ENCODE data around the gene CBLL1.

Gene CBLL1

GRCh38 chr7:107703219-107703618, 40.7 kb upstream of the CBLL1 start:
- no peak overlapping the region for H3K4me3 ChIP-seq (ENCODE audit: control insufficient read depth, low read depth, low read length)
- no peak for DNase-seq (ENCODE audit: low read depth)
- no peak for TF ChIP-seq CTCF (IDR thresholded peaks at IDR 0.05; ENCODE audit: control insufficient read depth, insufficient read depth, low read depth, low read length, missing control alignments)

GRCh38 chr7:107703872-107704271, 40.1 kb upstream of the CBLL1 start:
- TF ChIP-seq CTCF (IDR thresholded peaks at IDR 0.05; ENCODE audit: control insufficient read depth, insufficient read depth, low read depth, low read length, missing control alignments) = no peak
- H3K4me3 ChIP-seq (ENCODE audit: control insufficient read depth, low read depth, low read length) = no peak overlapping the region
- DNase-seq (ENCODE audit: low read depth) = no peak

- TF ChIP-seq CTCF (IDR thresholded peaks at IDR 0.05; ENCODE audit: control insufficient read depth, insufficient read depth, low read depth, low read length, missing control alignments) = no peak
- no peak for DNase-seq (ENCODE audit: low read depth)
- H3K4me3 ChIP-seq (ENCODE audit: control insufficient read depth, low read depth, low read length) = no peak overlapping the region
These were observed 35.0 kb upstream of the CBLL1 start for GRCh38 chr7:107708956-107709355.

- no peak overlapping the region for H3K4me3 ChIP-seq (ENCODE audit: control insufficient read depth, low read depth, low read length)
- TF ChIP-seq CTCF (IDR thresholded peaks at IDR 0.05; ENCODE audit: control insufficient read depth, insufficient read depth, low read depth, low read length, missing control alignments) = no peak
- DNase-seq (ENCODE audit: low read depth) = peak; percentile 43
These were observed 32.6 kb upstream of the CBLL1 start for GRCh38 chr7:107711301-107711700.

GRCh38 chr7:107712025-107712424, 31.9 kb upstream of the CBLL1 start:
- no peak for TF ChIP-seq CTCF (IDR thresholded peaks at IDR 0.05; ENCODE audit: control insufficient read depth, insufficient read depth, low read depth, low read length, missing control alignments)
- DNase-seq (ENCODE audit: low read depth) = no peak
- no peak overlapping the region for H3K4me3 ChIP-seq (ENCODE audit: control insufficient read depth, low read depth, low read length)

GRCh38 chr7:107712896-107713295, 31.0 kb upstream of the CBLL1 start:
- no peak for TF ChIP-seq CTCF (IDR thresholded peaks at IDR 0.05; ENCODE audit: control insufficient read depth, insufficient read depth, low read depth, low read length, missing control alignments)
- no peak overlapping the region for H3K4me3 ChIP-seq (ENCODE audit: control insufficient read depth, low read depth, low read length)
- no peak for DNase-seq (ENCODE audit: low read depth)

GRCh38 chr7:107715531-107715930, 28.4 kb upstream of the CBLL1 start:
- no peak for TF ChIP-seq CTCF (IDR thresholded peaks at IDR 0.05; ENCODE audit: control insufficient read depth, insufficient read depth, low read depth, low read length, missing control alignments)
- no peak overlapping the region for H3K4me3 ChIP-seq (ENCODE audit: control insufficient read depth, low read depth, low read length)
- DNase-seq (ENCODE audit: low read depth) = no peak

All from AG09309 (cell line).